Keratinocyte (primary cell): ENCODE results near the gene KRTAP5-3. TPM values are rescaled to one million over a fixed set of nuclear protein-coding genes. Genes with fewer than 3 reads are reported as not detected.

Experiments
- DNase-seq: peaks from one replicate; pipeline ENCODE4 v3.0.0-alpha.2; 2011; ENCODE audit warnings: low read depth, missing footprints, low spot score
- FAIRE-seq: peaks from 2 replicates; lab custom pipeline; 2011; peaks lifted over from hg19 to GRCh38; lab: Jason Lieb, UNC
- H2AFZ ChIP-seq: 2 replicates; pipeline ENCODE4 v1.6.0; 2012; ENCODE audit warnings: low read length, control low read depth, inconsistent platforms; ENCODE audit not compliant: control insufficient read depth
- H3K27ac ChIP-seq: 2 replicates; pipeline ENCODE4 v1.5.1; 2011; ENCODE audit warnings: low read length; ENCODE audit not compliant: control insufficient read depth, insufficient read depth
- H3K27me3 ChIP-seq: 3 replicates; pipeline ENCODE4 v1.6.0; 2011; ENCODE audit warnings: low read length; ENCODE audit not compliant: control insufficient read depth, insufficient read depth; ENCODE audit errors: extremely low read depth
- H3K36me3 ChIP-seq, 2 experiments: 2 replicates in 1 of 2; 3 replicates in 1 of 2; pipeline ENCODE4 v1.5.1; 2011; ENCODE audit warnings: low read length in 2 of 2, mild to moderate bottlenecking in 1 of 2; ENCODE audit not compliant: control insufficient read depth in 2 of 2, insufficient read depth in 2 of 2; ENCODE audit errors: extremely low read depth in 1 of 2
- H3K4me1 ChIP-seq: 3 replicates; pipeline ENCODE4 v1.5.1; 2011; ENCODE audit warnings: low read length; ENCODE audit not compliant: control insufficient read depth, insufficient read depth; ENCODE audit errors: extremely low read depth
- H3K4me2 ChIP-seq: 3 replicates; pipeline ENCODE4 v1.6.0; 2011; ENCODE audit warnings: low read depth, low read length; ENCODE audit not compliant: control insufficient read depth, insufficient read depth; ENCODE audit errors: extremely low read depth
- H3K4me3 ChIP-seq, 3 experiments: fragments of 200-600 bp in 1 of 3; sonication (generic) in 1 of 3; 2 replicates in 2 of 3; 3 replicates in 1 of 3; pipeline ENCODE4 v1.5.1; 2011 to 2016; ENCODE audit warnings: low read length in 3 of 3, mild to moderate bottlenecking in 3 of 3, control low read depth in 2 of 3, inconsistent platforms in 1 of 3, low read depth in 1 of 3, mixed read lengths in 1 of 3, mixed run types in 1 of 3, moderate library complexity in 1 of 3; ENCODE audit not compliant: control insufficient read depth in 2 of 3, insufficient read depth in 2 of 3; ENCODE audit errors: extremely low read depth in 1 of 3
- H3K79me2 ChIP-seq: 2 replicates; pipeline ENCODE4 v1.6.0; 2012; ENCODE audit warnings: low read length; ENCODE audit not compliant: control insufficient read depth, insufficient read depth
- H3K9ac ChIP-seq: 3 replicates; pipeline ENCODE4 v1.6.0; 2011; ENCODE audit warnings: low read length; ENCODE audit not compliant: control insufficient read depth, insufficient read depth; ENCODE audit errors: extremely low read depth
- H3K9me1 ChIP-seq: 3 replicates; pipeline ENCODE4 v1.6.0; 2011; ENCODE audit warnings: low read length; ENCODE audit not compliant: control insufficient read depth, insufficient read depth; ENCODE audit errors: extremely low read depth
- H3K9me3 ChIP-seq: 2 replicates; pipeline ENCODE4 v1.5.1; 2012; ENCODE audit warnings: low read depth, low read length; ENCODE audit not compliant: control insufficient read depth
- H4K20me1 ChIP-seq: 3 replicates; pipeline ENCODE4 v1.6.0; 2011; ENCODE audit warnings: low read length; ENCODE audit not compliant: control insufficient read depth, insufficient read depth; ENCODE audit errors: extremely low read depth
- CTCF ChIP-seq, 3 experiments: IDR thresholded peaks in 1 of 3; conservative IDR thresholded peaks in 1 of 3; optimal IDR thresholded peaks in 1 of 3; 2 replicates in 2 of 3; 3 replicates in 1 of 3; pipeline versions ENCODE3 to v1.5.1; 2011; ENCODE audit warnings: low read length in 3 of 3, mild to moderate bottlenecking in 3 of 3, moderate library complexity in 2 of 3, control low read depth in 1 of 3, inconsistent platforms in 1 of 3; ENCODE audit not compliant: insufficient read depth in 2 of 3; ENCODE audit errors: extremely low read depth in 1 of 3
- EZH2 ChIP-seq: IDR thresholded peaks from one replicate; pipeline ENCODE4 v1.6.1; 2012; ENCODE audit warnings: inconsistent platforms, mild to moderate bottlenecking, low read length, moderate library complexity
- dilution Hi-C: fragments of 300-500 bp; cut with MboI; formaldehyde crosslinking; loops from one replicate; pipeline ENCODE4 v1.7.0; 2020; ENCODE audit warnings: low sequenced_read_pairs; ENCODE audit not compliant: extremely low pct_ligation_motif_present
- polyA plus RNA-seq, 5 experiments: library from polyadenylated mRNA; depleted of rRNA in 3 of 5; stranded (reverse) in 3 of 5; stranded (forward) in 1 of 5; unstranded in 1 of 5; fragments of >200 nt; gene quantifications; 1 replicate in 1 of 5; 2 replicates in 3 of 5; 3 replicates in 1 of 5; pipeline versions ENCODE4 v1.2.1 to v1.2.3, GENCODE V29; 2011 to 2012; ENCODE audit warnings: missing spikeins in 2 of 5, low read depth in 1 of 5, low replicate concordance in 1 of 5

KRTAP5-3 gene
- polyA plus RNA-seq, 1 donor (not counting 4 experiments of a cell fraction or from before 2014, with no cell fraction given) = not detected

- FAIRE-seq (no peak), DNase-seq (no peak)
- no peak for TF ChIP-seq EZH2
- TF ChIP-seq CTCF (optimal IDR thresholded peaks at IDR 0.05 in 1 of 3, IDR thresholded peaks at IDR 0.05 in 1 of 3, conservative IDR thresholded peaks at IDR 0.05 in 1 of 3; ENCODE audit: extremely low read depth in 1 of 3, insufficient read depth in 2 of 3, low read length in 3 of 3) = no peak
- no peak overlapping the region for H3K27ac ChIP-seq
- peaks cover 1% of the 10 kb centered on the region for H4K20me1 ChIP-seq
- no peaks in the 10 kb centered on the region for H3K9me3 ChIP-seq
- H3K79me2 ChIP-seq = no peaks in the 10 kb centered on the region
- dilution Hi-C loops = no loop called here
- peaks cover 6% of the 10 kb centered on the region for H3K4me1 ChIP-seq
- no peak overlapping the region for H3K4me2 ChIP-seq
- H3K36me3 ChIP-seq = no peaks in the 10 kb centered on the region
- H3K9ac ChIP-seq = no peak overlapping the region
- peaks cover 9% of the 10 kb centered on the region for H3K27me3 ChIP-seq
- H2AFZ ChIP-seq = no peak overlapping the region
- no peak overlapping the region for H3K4me3 ChIP-seq
- no peaks in the 10 kb centered on the region for H3K9me1 ChIP-seq
Observed at GRCh38 chr11:1645357-1645821, 37.1 kb upstream of the KRTAP5-3 start.

- H2AFZ ChIP-seq = no peak overlapping the region
- no peak overlapping the region for H3K9ac ChIP-seq
- H4K20me1 ChIP-seq = peaks cover 4% of the 10 kb centered on the region
- H3K36me3 ChIP-seq = no peaks in the 10 kb centered on the region
- H3K4me3 ChIP-seq = no peak overlapping the region
- peaks cover 15% of the 10 kb centered on the region for H3K27me3 ChIP-seq
- H3K79me2 ChIP-seq = no peaks in the 10 kb centered on the region
- FAIRE-seq = no peak
- no peak for DNase-seq
- no peaks in the 10 kb centered on the region for H3K9me1 ChIP-seq
- no peak overlapping the region for H3K4me2 ChIP-seq
- H3K9me3 ChIP-seq = no peaks in the 10 kb centered on the region
- no peak overlapping the region for H3K27ac ChIP-seq
- TF ChIP-seq CTCF (optimal IDR thresholded peaks at IDR 0.05 in 1 of 3, IDR thresholded peaks at IDR 0.05 in 1 of 3, conservative IDR thresholded peaks at IDR 0.05 in 1 of 3; ENCODE audit: extremely low read depth in 1 of 3, insufficient read depth in 2 of 3, low read length in 3 of 3) = no peak
- no peak for TF ChIP-seq EZH2
- no peaks in the 10 kb centered on the region for H3K4me1 ChIP-seq
- dilution Hi-C loops = no loop called here
Observed at GRCh38 chr11:1644601-1645356, 36.5 kb upstream of the KRTAP5-3 start.
